Mammary epithelial cell (primary cell): ENCODE data around the gene NQO2.
"Not testable (repeated sequence)": the region's sequence is repeated elsewhere in the genome, so short reads cannot be mapped to it uniquely, and the experiment has no call there.

Experiments used
- CTCF ChIP-seq, 2 donors: IDR thresholded peaks in 1 of 2; conservative IDR thresholded peaks in 1 of 2; 2 replicates each; pipeline ENCODE4 v1.5.1; 2011 to 2012; ENCODE audit warnings: inconsistent platforms in 2 of 2, low read length in 2 of 2, mild to moderate bottlenecking in 2 of 2, control low read depth in 1 of 2, low read depth in 1 of 2; ENCODE audit not compliant: insufficient read depth in 1 of 2; ENCODE audit errors: extremely low read depth in 1 of 2
- EZH2 ChIP-seq: IDR thresholded peaks from 2 replicates; pipeline ENCODE4 v1.6.1; 2012; ENCODE audit warnings: low read length, inconsistent platforms, borderline replicate concordance

GRCh38 chr6:3054229-3055157, 54.8 kb downstream of the NQO2 start:
- not testable (repeated sequence) for TF ChIP-seq EZH2; CTCF (conservative IDR thresholded peaks at IDR 0.05 in 1 of 2, IDR thresholded peaks at IDR 0.05 in 1 of 2; ENCODE audit: extremely low read depth in 1 of 2, insufficient read depth in 1 of 2, low read depth in 1 of 2, low read length in 2 of 2)
